Chondrocyte (in vitro differentiated cells): ENCODE data around the gene S100P. TPM values are rescaled to one million over a fixed set of nuclear protein-coding genes. Genes with fewer than 3 reads are reported as not detected.
"Not testable (repeated sequence)": the region's sequence is repeated elsewhere in the genome, so short reads cannot be mapped to it uniquely, and the experiment has no call there.

Experiments used
- DNase-seq: peaks from one replicate; pipeline ENCODE4 v3.0.0; 2021; ENCODE audit warnings: mixed read lengths, low spot score
- H3K27ac Mint-ChIP-seq: one replicate; pipeline ENCODE4 v1.8.0; 2021; ENCODE audit warnings: mild to moderate bottlenecking, moderate library complexity, mixed read lengths; ENCODE audit not compliant: unreplicated experiment
- H3K27me3 Mint-ChIP-seq: 2 replicates; pipeline ENCODE4 v1.8.0; 2021; ENCODE audit warnings: low read depth, mixed read lengths
- H3K36me3 Mint-ChIP-seq: 2 replicates; pipeline ENCODE4 v1.8.0; 2021; ENCODE audit warnings: low read depth, mixed read lengths
- H3K4me1 Mint-ChIP-seq: 2 replicates; pipeline ENCODE4 v1.8.0; 2021; ENCODE audit warnings: low read depth, mild to moderate bottlenecking, mixed read lengths
- H3K4me3 Mint-ChIP-seq: one replicate; pipeline ENCODE4 v1.8.0; 2021; ENCODE audit warnings: mild to moderate bottlenecking, moderate library complexity, mixed read lengths; ENCODE audit not compliant: unreplicated experiment
- H3K9me3 Mint-ChIP-seq: 2 replicates; pipeline ENCODE4 v1.8.0; 2021; ENCODE audit warnings: low read depth, mixed read lengths
- CTCF ChIP-seq: fragments of 200-600 bp; sonication (generic); IDR thresholded peaks from 2 replicates; pipeline ENCODE4 v1.5.0; 2021; ENCODE audit warnings: antibody characterized with exemption, mild to moderate bottlenecking, moderate library complexity
- long read RNA-seq: library from polyadenylated mRNA; stranded (forward); transcript quantifications from one replicate; pipeline ENCODE4 v2.0.0, GENCODE V29; 2021
- total RNA-seq: library from RNA; stranded (reverse); gene quantifications from 3 replicates; pipeline ENCODE4 v1.2.1, GENCODE V29; 2021

The S100P gene
- 0.95 to 1.1 TPM in 2 of 3 replicates, not detected in the other for total RNA-seq
- long read RNA-seq, partial matches to known transcripts: 0 of 2 reads
- long read RNA-seq, other reads (novel, unspliced or antisense): 0 of 2 reads

- DNase-seq: no peak
- H3K27me3 Mint-ChIP-seq: no peaks in the 10 kb centered on the region
- peak within 1 kb of the TSS; percentile 58 for H3K27ac Mint-ChIP-seq
- H3K4me3 Mint-ChIP-seq: no peak within 1 kb of the TSS
- no peaks in the 10 kb centered on the region for H3K9me3 Mint-ChIP-seq
- no peak for TF ChIP-seq CTCF
- no peaks in the 10 kb centered on the region for H3K36me3 Mint-ChIP-seq
- H3K4me1 Mint-ChIP-seq: peaks cover 32% of the 10 kb centered on the region
Observed at GRCh38 chr4:6693231-6694176, at the start of gene S100P. S100P (plus strand) TSS chr4:6693878; CDS start chr4:6693933, 55 bp downstream.

GRCh38 chr4:6644792-6645530 lies 48.7 kb upstream of the S100P start:
- Mint-ChIP-seq H3K4me1 (peaks cover 24% of the 10 kb centered on the region), H3K4me3 (no peak overlapping the region), H3K27ac (no peak overlapping the region), H3K36me3 (peaks cover 17% of the 10 kb centered on the region), H3K27me3 (no peaks in the 10 kb centered on the region), H3K9me3 (no peaks in the 10 kb centered on the region)
- DNase-seq: no peak
- no peak for TF ChIP-seq CTCF

- Mint-ChIP-seq H3K4me3 (no peak overlapping the region), H3K4me1 (peaks cover 13% of the 10 kb centered on the region), H3K27me3 (no peaks in the 10 kb centered on the region), H3K36me3 (peaks cover 8% of the 10 kb centered on the region), H3K27ac (no peak overlapping the region), H3K9me3 (no peaks in the 10 kb centered on the region)
- TF ChIP-seq CTCF: no peak
- DNase-seq: no peak
Observed at GRCh38 chr4:6647169-6647568, 46.5 kb upstream of the S100P start.

- peaks cover 4% of the 10 kb centered on the region for H3K36me3 Mint-ChIP-seq
- no peaks in the 10 kb centered on the region for H3K9me3 Mint-ChIP-seq
- TF ChIP-seq CTCF: no peak
- no peak overlapping the region for H3K27ac Mint-ChIP-seq
- DNase-seq: no peak
- no peak overlapping the region for H3K4me3 Mint-ChIP-seq
- H3K27me3 Mint-ChIP-seq: no peaks in the 10 kb centered on the region
- peaks cover 7% of the 10 kb centered on the region for H3K4me1 Mint-ChIP-seq
Observed at GRCh38 chr4:6647582-6648230, 46.0 kb upstream of the S100P start.

GRCh38 chr4:6649216-6649615 lies 44.5 kb upstream of the S100P start:
- Mint-ChIP-seq H3K36me3 (peaks cover 3% of the 10 kb centered on the region), H3K27me3 (no peaks in the 10 kb centered on the region), H3K9me3 (peaks cover 3% of the 10 kb centered on the region), H3K4me3 (no peak overlapping the region), H3K4me1 (no peaks in the 10 kb centered on the region), H3K27ac (no peak overlapping the region)
- TF ChIP-seq CTCF: no peak
- no peak for DNase-seq

GRCh38 chr4:6654211-6654610 lies 39.5 kb upstream of the S100P start:
- H3K4me3 Mint-ChIP-seq, H3K27ac Mint-ChIP-seq, DNase-seq, H3K9me3 Mint-ChIP-seq, H3K36me3 Mint-ChIP-seq, H3K27me3 Mint-ChIP-seq, H3K4me1 Mint-ChIP-seq: not testable (repeated sequence)

- not testable (repeated sequence) for DNase-seq, H3K27me3 Mint-ChIP-seq, H3K36me3 Mint-ChIP-seq, H3K9me3 Mint-ChIP-seq, H3K4me3 Mint-ChIP-seq, H3K27ac Mint-ChIP-seq
- peaks cover 12% of the 10 kb centered on the region for H3K4me1 Mint-ChIP-seq
Observed at GRCh38 chr4:6655291-6655690, 38.4 kb upstream of the S100P start.
